A549 treated with Hydrocortisone at 1 μM for 4 hours (cell line): ENCODE results near the gene IPO8. TPM values are rescaled to one million over a fixed set of nuclear protein-coding genes. Genes with fewer than 3 reads are reported as not detected.

Experiments used
- total RNA-seq: library from RNA; stranded (reverse); fragments of 200-300 nt; extraction: Qiagen RNA extraction; gene quantifications from 5 replicates; pipeline ENCODE4 v1.2.3, GENCODE V29; 2022

IPO8 gene
- total RNA-seq: 12.8 to 24.2 TPM (median 18.1 TPM) in 5 replicates

DNA sequence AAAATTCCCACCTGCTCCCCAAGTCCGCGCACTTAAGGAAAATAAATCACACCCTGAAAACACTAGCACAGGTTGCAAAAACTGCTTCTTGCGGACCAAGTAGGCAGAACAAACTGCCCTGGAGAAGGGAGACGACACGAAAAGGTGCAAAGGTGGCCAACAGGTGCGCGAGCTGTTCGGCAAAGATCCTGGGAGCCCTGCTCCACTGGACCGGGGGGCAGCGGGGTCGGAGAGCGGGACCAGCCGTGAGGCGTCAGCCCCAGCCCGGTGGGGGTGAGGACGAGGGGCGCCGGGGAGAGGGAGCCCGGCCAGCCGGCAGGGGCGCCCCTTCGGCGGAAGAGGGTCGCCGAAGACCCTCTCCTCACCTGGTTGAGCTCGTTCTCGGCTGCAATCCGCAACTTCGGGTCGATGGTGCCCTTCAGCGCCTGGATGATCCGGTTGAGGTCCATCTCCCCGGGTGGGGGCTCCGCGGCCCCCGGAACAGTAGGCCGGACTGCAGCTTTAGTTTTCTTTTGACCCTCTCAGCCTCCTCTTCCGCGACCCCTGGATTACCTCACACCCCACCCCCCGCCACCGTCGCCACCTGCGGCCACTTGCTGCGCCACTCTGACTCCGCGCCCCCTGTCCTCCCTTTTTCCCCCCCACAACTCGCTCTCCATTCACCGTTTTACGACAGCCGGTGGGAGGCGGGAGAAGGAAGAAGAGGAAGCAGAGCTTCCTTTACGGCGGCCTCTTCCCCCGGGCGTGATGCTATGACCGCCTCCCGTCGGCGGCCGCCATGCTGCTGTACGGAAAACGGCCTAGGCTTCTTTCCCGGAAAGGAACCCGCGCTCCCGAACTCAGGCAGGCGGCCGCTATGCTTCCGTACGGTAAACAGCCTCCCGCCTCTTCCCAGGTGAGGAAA is at the start of gene IPO8:
TSS of gene IPO8 (minus strand) at position 671 of the 904 bp plus-strand sequence. CDS start at position 449, 222 bp downstream.

Other genes with a start within 250 kb of the IPO8 start
- 19.4 to 34.0 TPM (median 29.3 TPM) in 5 replicates for gene CAPRIN2, start 59.1 kb upstream of the IPO8 start, total RNA-seq
- gene TSPAN11, start 230.9 kb upstream of the IPO8 start, total RNA-seq: 0.01 to 0.11 TPM (median 0.08 TPM) in 5 replicates